SHP77 treated with DMSO at 0.1 percent for 48 hours (cell line): ENCODE measurements around the gene PDZK1.
"Not testable (repeated sequence)": the region's sequence is repeated elsewhere in the genome, so short reads cannot be mapped to it uniquely, and the experiment has no call there.

Source experiments
- DNase-seq: peaks from one replicate; lab custom pipeline; 2025; lab: John Stamatoyannopoulos, UW

PDZK1 gene

DNA sequence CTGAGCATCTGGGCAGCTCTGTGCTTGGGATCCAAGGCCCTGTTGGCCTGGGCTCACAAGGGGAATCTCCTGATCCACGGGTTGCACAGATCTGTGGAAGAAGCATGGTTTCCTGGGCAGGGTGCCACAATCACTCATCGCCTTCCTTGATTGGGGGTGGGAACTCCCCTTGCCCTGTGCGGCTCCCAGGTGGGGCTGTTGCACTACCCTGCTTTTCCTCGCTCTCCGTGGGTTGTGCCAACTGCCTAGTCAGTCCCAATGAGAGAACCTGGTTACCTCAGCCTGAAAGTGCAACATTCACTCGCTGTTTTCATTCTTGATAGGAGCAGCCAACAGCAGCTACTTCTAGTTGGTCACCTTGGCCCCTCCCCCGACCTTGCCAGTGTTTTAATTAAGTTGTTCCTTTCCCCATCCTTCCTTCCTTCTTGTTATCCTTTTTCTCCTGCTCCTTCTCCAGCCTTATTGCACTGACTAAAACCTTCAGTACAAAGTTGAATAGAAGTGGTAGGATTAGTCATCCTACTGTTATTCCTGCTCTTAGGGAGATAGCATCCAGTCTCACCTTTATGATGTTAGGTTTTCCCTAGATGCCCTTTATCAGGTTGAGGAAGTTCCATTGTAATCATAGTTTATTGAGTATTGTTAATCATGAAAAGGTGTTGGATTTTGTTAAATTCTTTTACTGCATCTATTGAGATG, 50.8 kb downstream of the PDZK1 start:
- DNase-seq = not testable (repeated sequence)

- DNase-seq = not testable (repeated sequence)
Measured at GRCh38 chr1:145643990-145644389, 63.2 kb downstream of the PDZK1 start.

DNA sequence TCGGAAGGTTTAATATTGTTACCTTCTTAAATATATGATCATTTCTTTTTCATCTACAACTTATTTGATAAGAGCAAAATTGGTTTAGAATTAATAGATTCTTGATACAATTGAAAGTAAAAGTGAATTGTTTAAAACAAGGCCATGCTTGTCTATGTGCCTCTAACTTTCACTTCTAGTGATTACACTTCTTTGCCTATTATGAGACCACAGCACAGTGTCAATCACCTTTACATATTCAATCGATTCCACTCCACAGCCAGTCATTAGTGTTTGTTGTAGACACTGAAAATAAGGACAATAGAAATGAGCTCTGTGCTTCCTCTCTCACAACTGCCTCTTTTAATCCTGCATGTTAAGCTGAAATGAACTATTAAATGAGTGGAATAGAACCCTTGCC, 65.3 kb downstream of the PDZK1 start:
- not testable (repeated sequence) for DNase-seq

DNA sequence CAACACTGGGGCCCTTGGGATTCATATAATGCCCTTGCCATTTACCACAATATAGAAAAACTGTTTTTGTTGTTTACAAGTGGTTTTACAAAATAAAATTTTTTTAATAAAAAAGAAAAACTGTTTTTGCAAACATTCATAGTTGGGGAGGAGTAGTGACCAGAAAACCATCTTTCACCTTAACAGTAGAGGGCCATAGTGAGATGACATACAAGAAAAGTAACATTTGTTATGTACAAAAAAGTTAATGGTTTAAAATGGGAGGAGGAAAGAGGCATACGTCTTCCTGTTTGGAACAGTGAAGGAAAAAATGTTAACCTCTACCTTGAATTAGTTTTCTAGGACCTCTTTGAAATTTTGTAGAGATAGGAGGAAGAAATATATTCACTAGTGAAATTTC, 70.9 kb downstream of the PDZK1 start:
- DNase-seq = not testable (repeated sequence)

GRCh38 chr1:145622177-145622576, 85.0 kb downstream of the PDZK1 start:
- not testable (repeated sequence) for DNase-seq
